CD4-positive, alpha-beta T cell treated with Interleukin-4 for 1 hour (primary cell): Measurements from ENCODE around the gene NCBP2L.

Source experiments
- DNase-seq, 2 donors: peaks; one replicate each; pipeline ENCODE4 v3.0.0-alpha.2; 2020 to 2022

The NCBP2L gene

DNA sequence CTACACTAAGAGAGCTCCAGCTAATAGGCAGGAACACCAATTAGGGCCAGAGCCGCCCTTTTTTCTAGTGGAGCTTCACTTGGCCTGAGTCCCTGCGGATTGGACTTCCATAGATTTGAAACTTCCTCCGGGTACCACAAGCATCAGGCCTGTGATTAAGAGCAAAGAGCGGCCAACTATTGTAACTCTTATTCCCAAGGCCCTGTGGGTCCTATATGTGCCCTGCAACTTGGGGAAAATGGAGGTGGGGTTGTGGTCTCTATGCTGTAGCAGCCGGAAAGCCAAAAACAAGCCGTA, at the start of gene NCBP2L:
TSS of gene NCBP2L (plus strand) at position 198 of the 297 bp plus-strand sequence. CDS start 16,488 bp downstream, outside the sequence.
- no peak for DNase-seq

- DNase-seq: no peak
Observed at GRCh38 chrX:107728371-107729099, 49.0 kb upstream of the NCBP2L start.

- no peak for DNase-seq
Observed at GRCh38 chrX:107729558-107730297, 47.8 kb upstream of the NCBP2L start.

GRCh38 chrX:107730298-107730655, 47.3 kb upstream of the NCBP2L start:
- DNase-seq: no peak

GRCh38 chrX:107730991-107731766, 46.4 kb upstream of the NCBP2L start:
- DNase-seq: no peak

DNA sequence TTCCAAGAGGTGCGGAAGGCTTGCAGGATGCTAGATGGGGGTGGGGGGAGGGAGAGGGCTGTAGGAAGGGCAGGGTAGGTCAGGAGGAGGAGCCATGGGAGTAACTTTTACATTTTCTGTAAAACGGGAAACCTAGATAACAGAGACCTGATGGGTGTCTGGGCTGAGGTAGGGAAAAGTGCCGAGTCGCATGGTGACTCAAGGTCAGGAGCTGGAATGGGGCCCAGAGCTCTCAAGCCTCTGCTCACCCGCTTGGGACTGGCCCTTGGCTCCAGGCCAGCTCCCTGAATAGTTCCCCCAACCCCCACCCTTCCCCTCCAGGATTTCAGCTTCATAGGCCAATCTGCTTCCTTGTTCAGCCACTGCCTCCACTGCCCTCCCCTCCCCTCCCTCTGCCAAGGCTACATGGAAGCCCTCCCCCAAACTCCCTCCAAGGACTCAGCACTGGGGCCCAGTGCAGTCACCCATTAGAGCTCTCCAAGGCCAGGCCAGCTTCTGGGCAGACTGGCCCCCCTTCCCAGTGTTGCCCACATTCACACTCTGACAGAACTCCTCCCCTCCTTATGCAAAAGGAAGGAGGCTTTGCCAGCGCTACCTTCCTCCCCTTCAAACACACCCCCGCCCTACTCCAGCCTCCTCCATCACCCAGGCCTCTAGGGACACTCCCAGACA, 45.6 kb upstream of the NCBP2L start:
- DNase-seq: peak in 1 of 2 donors; percentile 17

DNA sequence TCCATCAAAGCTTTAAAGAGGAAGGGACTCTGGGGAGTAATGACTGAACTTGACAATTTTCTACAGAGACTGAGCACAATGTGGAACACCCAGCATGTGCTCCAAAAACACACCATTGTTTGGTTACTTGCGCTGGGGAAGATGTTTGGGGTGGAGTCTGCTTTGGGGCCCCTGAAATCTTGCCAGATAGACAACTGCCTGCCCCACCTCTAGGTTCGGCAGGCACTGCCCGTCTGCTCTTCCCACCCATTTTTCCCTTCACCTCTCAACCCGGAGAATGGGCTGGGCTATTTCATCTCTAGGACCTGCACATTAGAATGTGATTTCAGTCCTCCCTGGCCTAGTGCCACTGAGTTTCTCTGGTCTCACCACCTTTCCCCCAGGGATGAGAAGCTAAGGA, 43.8 kb upstream of the NCBP2L start:
- DNase-seq: no peak

DNA sequence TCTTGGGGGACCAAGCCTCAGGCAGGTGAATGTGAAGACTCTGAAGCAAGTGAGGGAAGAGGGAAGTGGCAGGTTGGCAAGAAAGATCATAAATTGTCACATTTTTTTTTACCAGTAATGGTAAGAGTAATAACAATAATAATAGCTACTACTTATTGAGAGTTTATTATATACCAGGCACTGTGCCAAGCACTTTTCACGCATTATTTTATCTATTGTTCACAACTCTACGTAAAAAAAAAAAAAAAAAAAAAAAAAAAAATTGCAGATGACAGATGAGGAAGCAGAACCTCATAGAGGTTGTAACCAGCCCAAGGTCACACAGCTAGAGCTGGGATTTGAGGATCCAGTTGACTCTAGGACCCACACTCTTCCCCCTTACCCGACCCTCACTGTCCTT, 42.9 kb upstream of the NCBP2L start:
- DNase-seq: no peak

- DNase-seq: no peak
Observed at GRCh38 chrX:107736781-107737531, 40.6 kb upstream of the NCBP2L start.

GRCh38 chrX:107738272-107738671, 39.3 kb upstream of the NCBP2L start:
- DNase-seq: no peak

GRCh38 chrX:107738768-107739167, 38.8 kb upstream of the NCBP2L start:
- no peak for DNase-seq

DNA sequence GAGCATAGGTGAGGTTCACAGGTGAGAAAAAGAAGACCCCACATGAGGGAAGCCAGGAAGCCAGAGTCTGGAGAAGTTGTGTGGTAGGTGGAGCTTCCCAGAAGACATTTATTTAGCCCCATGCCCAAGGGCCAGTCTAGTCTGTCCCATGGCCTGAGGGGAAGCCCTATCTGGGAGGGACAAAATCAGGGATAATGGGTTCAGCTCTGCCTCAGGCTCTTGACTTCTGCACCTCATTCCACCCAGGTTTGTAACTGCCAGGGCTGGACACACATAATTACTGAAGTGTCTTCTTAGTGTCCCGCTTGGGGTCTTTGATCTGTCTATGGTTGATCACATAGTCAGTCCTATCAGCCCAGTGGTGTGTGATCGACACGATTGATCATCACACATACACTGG, 38.0 kb upstream of the NCBP2L start:
- DNase-seq: no peak

DNA sequence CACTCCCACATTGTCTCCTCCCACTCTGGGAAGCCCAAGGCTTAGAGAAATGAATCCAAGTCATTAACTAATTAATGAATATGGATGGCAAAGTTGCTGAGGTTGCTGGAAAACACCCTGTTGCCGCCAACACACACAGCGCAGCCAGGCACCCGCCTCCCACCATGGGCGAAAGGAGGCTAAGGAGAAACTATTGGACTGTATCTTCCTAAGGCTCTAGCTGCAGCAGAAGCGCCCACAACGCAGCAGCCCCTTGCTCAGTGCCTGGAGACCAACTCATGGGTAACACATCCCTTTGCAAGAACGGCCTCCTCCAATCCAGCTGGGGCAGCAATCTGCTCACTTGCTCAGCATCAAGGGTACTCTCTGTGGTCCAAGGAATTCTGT, 36.1 kb upstream of the NCBP2L start:
- DNase-seq: no peak

DNA sequence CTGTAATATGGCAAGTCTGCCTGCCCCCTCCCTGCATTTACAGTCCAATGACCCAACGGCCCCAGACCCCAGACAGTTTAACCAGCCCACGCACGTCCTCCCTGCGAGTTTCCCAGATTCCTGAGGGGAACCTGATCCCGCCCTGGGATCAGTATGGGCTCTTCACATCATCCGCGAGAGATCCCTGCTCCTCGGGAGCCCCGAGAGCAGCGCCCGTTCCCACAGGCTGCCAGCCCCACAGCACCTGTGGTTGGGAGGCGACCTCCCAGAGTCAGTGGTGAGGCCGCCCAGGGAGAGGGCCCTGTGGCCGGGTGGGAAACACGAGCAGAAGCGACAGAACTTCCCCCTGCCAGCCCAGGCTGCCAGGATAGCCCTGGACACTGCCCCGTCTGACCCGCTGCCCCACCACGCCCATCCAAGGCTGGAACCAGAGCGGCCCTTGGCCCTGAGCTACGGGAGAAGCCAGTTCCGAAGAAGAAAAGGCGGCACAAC, 34.8 kb upstream of the NCBP2L start:
- DNase-seq: no peak

DNA sequence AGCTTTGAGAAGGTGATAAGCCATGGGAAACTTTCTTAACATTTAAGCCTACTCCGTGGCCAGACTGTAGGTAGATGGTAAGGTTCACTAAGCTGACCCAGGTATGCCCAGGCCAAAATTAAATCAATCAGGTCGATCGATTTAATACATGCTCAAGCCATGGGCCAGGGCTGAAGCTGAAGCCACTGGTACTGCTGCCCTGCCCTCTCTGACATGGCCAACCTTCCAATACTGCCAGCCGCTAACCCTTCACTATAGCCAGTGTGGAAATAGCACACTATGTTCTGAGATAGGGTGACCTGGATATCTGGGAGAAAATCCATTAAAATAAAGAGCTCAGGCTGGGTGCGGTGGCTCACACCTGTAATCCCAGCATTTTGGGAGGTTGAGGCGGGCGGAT, 33.5 kb upstream of the NCBP2L start:
- no peak for DNase-seq

DNA sequence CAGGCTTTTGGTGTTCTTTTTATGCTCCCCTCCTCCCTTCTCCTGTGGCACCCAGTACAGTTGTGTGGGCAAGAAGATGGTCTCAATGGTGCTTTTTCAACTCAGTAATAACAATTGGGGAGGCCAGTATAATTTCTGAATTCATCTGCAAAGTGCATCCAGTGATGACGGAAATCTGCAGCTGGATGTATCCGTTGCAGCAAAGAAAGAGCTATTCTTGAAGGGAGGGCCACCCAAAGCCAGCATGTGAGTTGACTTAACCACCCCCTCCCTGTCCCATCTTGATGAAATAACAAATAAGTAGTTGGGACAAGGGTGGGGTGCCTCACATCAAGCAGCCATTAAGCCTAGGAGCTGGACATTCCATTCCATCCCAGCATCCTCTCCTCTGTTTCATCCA, 32.7 kb upstream of the NCBP2L start:
- DNase-seq: no peak

GRCh38 chrX:107747596-107748161, 29.9 kb upstream of the NCBP2L start:
- DNase-seq: no peak

GRCh38 chrX:107748506-107748905, 29.0 kb upstream of the NCBP2L start:
- no peak for DNase-seq

DNA sequence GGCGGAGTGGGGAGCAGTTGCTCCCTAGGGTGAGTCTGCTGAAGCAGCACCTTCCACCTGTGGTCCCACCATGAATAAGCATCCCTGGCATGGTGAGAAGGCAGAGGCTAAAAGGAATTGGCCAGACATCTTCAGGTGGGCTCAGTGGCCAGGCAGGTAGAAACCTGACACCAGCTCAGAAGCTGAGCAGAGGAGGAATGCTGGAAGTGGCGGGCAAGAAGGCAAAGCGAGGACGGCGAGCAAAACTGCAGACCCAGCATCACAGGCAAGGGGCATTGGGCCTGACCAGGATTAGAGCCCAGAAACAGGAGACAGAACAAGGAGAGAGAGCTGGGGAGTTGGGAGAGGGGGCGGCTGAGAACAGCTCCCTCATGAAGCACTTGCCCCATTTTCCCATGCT, 27.3 kb upstream of the NCBP2L start:
- DNase-seq: no peak

DNA sequence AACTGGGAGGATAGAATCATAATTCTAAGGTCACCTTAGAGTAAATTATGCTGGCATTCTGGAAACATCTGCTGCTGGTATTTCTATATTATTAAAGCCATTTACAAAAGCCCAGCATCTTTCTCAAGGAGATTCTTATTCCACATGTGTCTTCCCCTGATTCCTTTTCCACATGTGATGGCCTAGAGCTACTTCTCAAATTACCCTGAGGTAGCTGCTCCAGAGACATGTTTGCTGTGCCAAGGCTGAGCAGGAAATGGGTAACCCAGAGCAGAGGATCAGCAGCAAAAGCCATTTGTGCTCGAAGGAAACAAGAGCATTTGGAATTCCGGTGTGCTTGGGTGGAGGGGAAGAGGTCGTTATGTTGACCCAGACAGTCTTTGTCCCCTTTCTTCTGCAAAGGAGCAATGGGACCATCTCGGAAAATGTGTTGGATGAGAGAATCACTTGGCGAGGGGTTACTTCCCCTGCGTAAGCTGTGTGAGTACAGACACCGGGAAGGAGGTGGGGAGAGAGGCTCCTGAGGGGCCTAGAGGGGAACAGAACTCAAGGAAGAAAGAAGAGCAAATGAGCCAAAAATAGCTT, 26.6 kb upstream of the NCBP2L start:
- DNase-seq: no peak

DNA sequence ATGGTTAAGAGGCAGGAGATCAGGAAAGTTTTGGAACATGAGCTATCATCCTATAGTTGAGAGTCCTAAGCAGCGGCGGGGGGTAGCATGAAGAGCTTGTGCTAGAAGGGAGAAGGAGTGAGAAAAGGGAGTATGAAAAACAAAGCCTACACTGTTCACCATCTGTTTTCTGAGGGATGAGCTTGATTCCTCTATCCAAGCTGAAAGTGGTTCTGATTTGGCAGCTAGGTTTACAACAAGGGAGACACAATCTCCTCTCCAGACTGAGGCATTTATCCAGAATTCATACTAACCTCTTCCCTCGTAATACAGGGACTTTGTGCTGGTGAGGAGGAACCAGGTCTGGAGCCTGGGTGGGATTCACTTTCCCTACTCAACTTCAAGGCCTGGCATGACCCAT, 25.5 kb upstream of the NCBP2L start:
- no peak for DNase-seq

- DNase-seq: no peak
Observed at GRCh38 chrX:107752714-107753113, 24.8 kb upstream of the NCBP2L start.
